Measurements from ENCODE around the gene CNNM3. TPM values are rescaled to one million over a fixed set of nuclear protein-coding genes. Genes with fewer than 3 reads are reported as not detected.

Gene CNNM3
- total RNA-seq, 2 experiments from 2014 or later: 16.3 to 22.2 TPM

DNA sequence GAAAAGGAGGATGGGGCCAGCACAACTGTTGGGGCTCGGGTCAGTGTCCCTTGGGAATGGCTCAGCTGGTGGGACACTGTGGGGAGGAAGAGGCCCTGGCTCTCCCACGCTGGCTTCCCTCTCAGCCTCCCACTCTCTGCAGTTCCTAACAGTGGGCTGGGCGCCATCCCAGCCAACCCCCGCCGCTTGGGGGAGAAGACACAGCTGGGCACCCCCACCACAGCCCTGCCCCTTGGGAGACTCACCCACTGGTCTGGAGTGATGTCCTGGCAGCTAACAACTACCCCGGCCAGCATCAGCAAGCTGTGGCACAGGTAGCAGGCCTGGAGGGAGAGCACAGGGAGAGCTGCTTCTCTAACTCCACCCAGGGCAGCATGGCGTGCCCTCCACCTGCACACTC, 62.1 kb downstream of the CNNM3 start:
- H3K4me3 Mint-ChIP-seq: no peak overlapping the region
- peaks cover 29% of the 10 kb centered on the region for H3K4me1 Mint-ChIP-seq (ENCODE audit: low read depth)
- intact Hi-C loops (cut with micrococcal nuclease): no loop called here
- H3K36me3 Mint-ChIP-seq: no peaks in the 10 kb centered on the region
- H3K9me3 Mint-ChIP-seq: no peaks in the 10 kb centered on the region
- H3K27ac Mint-ChIP-seq: no peak overlapping the region
- ChIA-PET POLR2A (interaction anchor here (1.0 kb wide), 1 partner anchor 20 kb away, joined by 3 read pairs; the partner anchor contains the start of gene ANKRD39), CTCF (interaction anchor here (0.9 kb wide), 1 partner anchor 20 kb away, joined by 3 read pairs; the partner anchor contains the start of gene ANKRD39)
- H3K27me3 Mint-ChIP-seq: no peaks in the 10 kb centered on the region
- DNase-seq: no peak

DNA sequence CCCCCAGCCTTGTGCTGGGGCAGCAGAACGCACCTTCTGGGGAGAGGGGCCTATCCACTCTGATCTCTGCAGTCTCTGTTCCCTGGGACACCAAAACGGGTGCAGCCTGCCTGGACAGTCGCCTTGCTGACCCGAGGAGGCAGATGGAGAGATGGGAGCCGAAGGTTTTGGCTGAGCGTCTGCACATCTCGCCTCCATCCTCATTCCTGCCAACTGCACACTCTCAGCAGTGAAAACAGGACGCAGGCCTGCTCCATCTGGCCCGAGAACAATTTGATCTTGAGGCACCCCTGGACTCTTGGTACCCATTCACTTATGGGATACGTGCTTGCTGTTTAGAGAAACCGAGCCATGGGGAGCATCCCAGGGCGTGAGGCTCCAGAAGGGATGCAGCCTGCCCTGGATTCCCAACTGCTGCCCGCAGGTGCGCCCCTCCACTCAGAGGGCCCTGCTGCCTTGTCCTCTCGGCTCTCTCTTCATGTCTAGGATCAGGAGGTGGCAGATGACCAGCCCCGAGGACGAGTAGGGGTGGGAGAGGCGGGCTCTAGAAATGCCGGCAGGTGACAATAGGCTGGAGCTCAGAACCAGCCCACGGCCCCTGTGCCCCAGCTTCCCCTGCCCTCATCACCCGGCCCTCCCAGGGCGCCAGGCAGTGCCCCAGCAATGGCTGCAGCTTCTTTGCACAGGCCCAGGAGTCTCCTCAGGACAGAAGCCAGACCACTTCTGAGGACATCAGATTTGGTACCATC, 62.9 kb downstream of the CNNM3 start:
- ChIA-PET CTCF (interaction anchor here (0.9 kb wide), 1 partner anchor 21 kb away, joined by 3 read pairs; the partner anchor contains the start of gene ANKRD39), POLR2A (no interaction called here)
- no peaks in the 10 kb centered on the region for H3K27me3 Mint-ChIP-seq
- peaks cover 21% of the 10 kb centered on the region for H3K4me1 Mint-ChIP-seq (ENCODE audit: low read depth)
- no peak for DNase-seq
- intact Hi-C loops (cut with micrococcal nuclease): no loop called here
- no peaks in the 10 kb centered on the region for H3K36me3 Mint-ChIP-seq
- no peak overlapping the region for H3K27ac Mint-ChIP-seq
- no peak overlapping the region for H3K4me3 Mint-ChIP-seq
- H3K9me3 Mint-ChIP-seq: no peaks in the 10 kb centered on the region

DNA sequence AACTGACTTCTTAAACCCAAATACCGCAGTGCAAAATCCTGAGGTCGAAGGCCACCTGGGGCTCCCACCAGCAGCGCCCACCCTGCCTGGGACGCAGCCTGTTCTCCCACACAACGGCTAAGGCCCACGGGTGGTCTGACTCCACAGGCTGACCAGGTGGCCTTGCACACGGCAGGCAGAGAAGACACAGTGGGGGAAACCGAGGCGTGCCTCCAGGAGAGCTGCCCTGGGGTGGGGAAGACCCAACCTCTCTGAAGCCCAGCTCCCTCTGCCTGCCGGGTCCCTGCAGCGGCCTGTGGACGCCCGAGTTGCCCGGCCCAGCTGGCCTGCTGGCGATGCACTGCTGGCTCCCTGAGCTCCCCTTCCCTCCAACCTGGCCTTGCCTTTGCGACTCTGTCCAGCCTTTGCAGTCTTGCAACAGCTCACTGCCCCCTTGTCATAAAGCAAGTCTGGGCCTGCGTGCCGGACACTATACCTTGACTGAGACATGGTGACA, 63.5 kb downstream of the CNNM3 start:
- ChIA-PET CTCF (interaction anchor here (0.9 kb wide), 1 partner anchor 11 kb away, joined by 5 read pairs; no protein-coding TSS in a partner anchor), POLR2A (no interaction called here)
- Mint-ChIP-seq H3K9me3 (no peaks in the 10 kb centered on the region), H3K27me3 (no peaks in the 10 kb centered on the region), H3K4me3 (no peak overlapping the region), H3K27ac (no peak overlapping the region), H3K36me3 (no peaks in the 10 kb centered on the region), H3K4me1 (ENCODE audit: low read depth) (peaks cover 15% of the 10 kb centered on the region)
- DNase-seq: no peak
- intact Hi-C loops (cut with micrococcal nuclease): no loop called here

- H3K4me3 Mint-ChIP-seq: no peak overlapping the region
- H3K27ac Mint-ChIP-seq: no peak overlapping the region
- H3K36me3 Mint-ChIP-seq: no peaks in the 10 kb centered on the region
- no peaks in the 10 kb centered on the region for H3K27me3 Mint-ChIP-seq
- no peak for DNase-seq
- intact Hi-C loops (cut with micrococcal nuclease): no loop called here
- ChIA-PET CTCF (no interaction called here), POLR2A (no interaction called here)
- peaks cover 7% of the 10 kb centered on the region for H3K4me1 Mint-ChIP-seq (ENCODE audit: low read depth)
- no peaks in the 10 kb centered on the region for H3K9me3 Mint-ChIP-seq
These were observed 64.8 kb downstream of the CNNM3 start for GRCh38 chr2:96880891-96881273.

DNA sequence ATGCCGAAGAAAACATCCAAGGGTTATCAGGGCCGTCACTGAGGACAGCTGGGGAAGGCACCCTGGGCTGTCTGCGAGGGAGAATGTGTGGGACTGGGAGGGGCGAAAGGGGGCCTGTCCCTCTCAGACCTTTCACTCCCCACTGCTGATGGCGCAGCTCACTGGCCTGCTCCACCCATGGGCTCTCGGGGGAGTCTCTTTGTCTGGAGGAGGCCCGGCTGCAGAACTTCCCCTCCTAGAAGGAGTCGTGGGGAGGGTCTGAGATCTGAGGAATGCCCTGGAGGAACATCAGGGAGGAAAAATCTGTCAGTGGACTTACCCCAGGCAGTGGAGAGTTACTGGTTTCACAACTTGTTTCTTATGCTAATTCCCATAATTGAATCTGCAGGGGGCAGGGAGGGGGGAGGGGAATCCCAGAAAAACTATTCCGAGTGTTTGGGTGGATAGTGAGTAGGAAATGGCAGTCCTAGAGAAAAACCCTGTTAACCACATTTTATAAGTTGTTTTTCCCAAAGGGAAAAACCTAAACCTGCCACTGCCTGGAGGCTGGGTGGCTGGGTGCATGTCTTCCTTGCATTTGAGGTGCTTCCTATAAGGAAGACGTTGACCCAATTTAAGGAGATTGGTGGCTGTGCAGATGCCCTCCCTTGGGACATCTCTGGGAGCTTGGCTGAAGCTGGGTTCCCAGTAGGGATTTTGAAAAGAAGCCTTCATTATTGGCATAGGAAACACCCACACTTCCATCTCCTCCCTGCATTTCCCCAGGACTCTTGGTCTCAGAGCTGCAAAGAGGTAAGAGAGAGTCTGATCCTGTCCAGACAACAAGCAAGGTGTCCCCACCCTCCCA, 65.5 kb downstream of the CNNM3 start:
- no peak overlapping the region for H3K27ac Mint-ChIP-seq
- POLR2A ChIA-PET: no interaction called here
- CTCF ChIA-PET: no interaction called here

GRCh38 chr2:96882230-96882629, 66.2 kb downstream of the CNNM3 start:
- no peaks in the 10 kb centered on the region for H3K27me3 Mint-ChIP-seq
- DNase-seq: no peak
- no peak overlapping the region for H3K4me3 Mint-ChIP-seq
- H3K27ac Mint-ChIP-seq: no peak overlapping the region
- intact Hi-C loops (cut with micrococcal nuclease): no loop called here
- H3K36me3 Mint-ChIP-seq: no peaks in the 10 kb centered on the region
- CTCF ChIA-PET: no interaction called here
- H3K9me3 Mint-ChIP-seq: no peaks in the 10 kb centered on the region
- POLR2A ChIA-PET: no interaction called here
- peaks cover 1% of the 10 kb centered on the region for H3K4me1 Mint-ChIP-seq (ENCODE audit: low read depth)

More for the DNA sequence above, 65.5 kb downstream of the CNNM3 start:
- Mint-ChIP-seq H3K27me3 (no peaks in the 10 kb centered on the region), H3K4me1 (ENCODE audit: low read depth) (no peaks in the 10 kb centered on the region), H3K4me3 (no peak overlapping the region), H3K9me3 (no peaks in the 10 kb centered on the region), H3K36me3 (no peaks in the 10 kb centered on the region)
- intact Hi-C loops (cut with micrococcal nuclease): no loop called here
- DNase-seq: no peak

- Mint-ChIP-seq H3K9me3 (no peaks in the 10 kb centered on the region), H3K27me3 (no peaks in the 10 kb centered on the region), H3K36me3 (no peaks in the 10 kb centered on the region), H3K4me3 (no peak overlapping the region), H3K4me1 (ENCODE audit: low read depth) (peaks cover 2% of the 10 kb centered on the region), H3K27ac (no peak overlapping the region)
- POLR2A ChIA-PET: interaction anchor here (0.7 kb wide), 1 partner anchor 316 kb away, joined by 3 read pairs; no protein-coding TSS in a partner anchor
- CTCF ChIA-PET: no interaction called here
- DNase-seq: no peak
- intact Hi-C loops (cut with micrococcal nuclease): no loop called here
These were observed 66.8 kb downstream of the CNNM3 start for GRCh38 chr2:96882906-96883305.

DNA sequence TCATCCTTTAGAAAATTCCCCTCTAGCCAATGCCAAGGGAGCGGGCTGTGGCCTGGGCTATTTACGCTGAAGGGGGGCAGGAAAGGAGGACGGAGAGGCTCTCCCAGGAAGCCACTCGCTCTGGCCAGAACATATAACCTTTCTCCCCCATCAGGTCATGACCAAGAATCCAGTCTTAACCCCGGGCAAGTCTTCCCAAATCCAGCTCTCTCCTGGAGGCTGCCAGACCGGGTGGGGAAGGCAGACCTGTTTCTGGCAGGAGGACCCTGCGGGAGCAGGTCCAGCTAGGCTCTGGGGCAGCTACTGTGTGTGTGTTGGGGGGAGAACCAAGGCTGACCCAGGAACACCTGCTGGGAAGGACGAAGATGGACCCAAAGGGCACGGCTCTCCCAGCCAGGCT, 67.2 kb downstream of the CNNM3 start:
- H3K4me3 Mint-ChIP-seq: no peak overlapping the region
- DNase-seq: no peak
- POLR2A ChIA-PET: interaction anchor here (0.7 kb wide), 1 partner anchor 316 kb away, joined by 3 read pairs; no protein-coding TSS in a partner anchor
- CTCF ChIA-PET: no interaction called here
- no peaks in the 10 kb centered on the region for H3K9me3 Mint-ChIP-seq
- peaks cover 4% of the 10 kb centered on the region for H3K4me1 Mint-ChIP-seq (ENCODE audit: low read depth)
- intact Hi-C loops (cut with micrococcal nuclease): no loop called here
- H3K27me3 Mint-ChIP-seq: no peaks in the 10 kb centered on the region
- no peaks in the 10 kb centered on the region for H3K36me3 Mint-ChIP-seq
- H3K27ac Mint-ChIP-seq: no peak overlapping the region

Small RNA genes lying within 50 kb of the gene (microRNA-seq; reads per million reads assigned to microRNA genes)
- gene MIR3127 (ENCODE audit: borderline microRNAs expressed, borderline number of aligned reads, borderline replicate concordance): 3.9 reads per million, percentile 5 among the genes with 10 or more reads in this experiment

Other genes starting within 250 kb of the CNNM3 start
- gene KANSL3, start 178.0 kb upstream of the CNNM3 start, total RNA-seq: 10 to 100 TPM; 33.7 to 39.4 TPM
- gene FER1L5, start 173.5 kb upstream of the CNNM3 start, total RNA-seq: not detected
- gene LMAN2L, start 76.2 kb upstream of the CNNM3 start, total RNA-seq: 1 to 10 TPM; 5.7 to 6.1 TPM
- 1 to 10 TPM; 7.5 to 8.2 TPM for gene CNNM4, start 55.4 kb upstream of the CNNM3 start, total RNA-seq
- 1 to 10 TPM; 5.8 to 7.6 TPM for gene ANKRD23, start 27.8 kb downstream of the CNNM3 start, total RNA-seq
- 10 to 100 TPM; 29.0 to 35.1 TPM for gene ANKRD39, start 41.7 kb downstream of the CNNM3 start, total RNA-seq
- 10 to 100 TPM; 13.9 to 18.8 TPM for gene SEMA4C, start 53.8 kb downstream of the CNNM3 start, total RNA-seq
- gene FAM178B, start 170.3 kb downstream of the CNNM3 start, total RNA-seq: under 1 TPM in 1 of 2 experiments, not detected in 1; 0.12 TPM

All from activated CD4-positive, alpha-beta memory T cell treated with anti-CD3 and anti-CD28 coated beads for 36 hours (primary cell).